WERI-Rb-1 (cell line): ENCODE data around the gene KLHL3.

Experiments used
- DNase-seq: peaks from one replicate; pipeline ENCODE4 v3.0.0-alpha.2; 2020
- H3K27ac ChIP-seq: fragments of 250-450 bp; sonication (Bioruptor Pico); 2 replicates; pipeline ENCODE4 v1.5.1; 2020; ENCODE audit warnings: mild to moderate bottlenecking, moderate library complexity
- H3K27me3 ChIP-seq: fragments of 250-450 bp; sonication (Bioruptor Pico); 2 replicates; pipeline ENCODE4 v1.5.1; 2021; ENCODE audit warnings: mild to moderate bottlenecking, low read depth, moderate library complexity; ENCODE audit not compliant: insufficient read depth, severe bottlenecking
- H3K36me3 ChIP-seq: fragments of 250-450 bp; sonication (Bioruptor Pico); 2 replicates; pipeline ENCODE4 v1.5.1; 2020; ENCODE audit warnings: mild to moderate bottlenecking, moderate library complexity
- H3K4me3 ChIP-seq: 2 replicates; pipeline ENCODE4 v1.5.1; 2011; ENCODE audit warnings: low read depth, mild to moderate bottlenecking, control low read depth, low read length
- H3K9me3 ChIP-seq: fragments of 250-450 bp; sonication (Bioruptor Pico); 2 replicates; pipeline ENCODE4 v1.5.1; 2021; ENCODE audit warnings: mild to moderate bottlenecking, moderate library complexity; ENCODE audit not compliant: severe bottlenecking
- CTCF ChIP-seq: IDR thresholded peaks from 2 replicates; pipeline ENCODE4 v1.5.1; 2011; ENCODE audit warnings: low read depth, mild to moderate bottlenecking, control low read depth, inconsistent platforms, low read length

The KLHL3 gene

GRCh38 chr5:137733006-137733405 lies 2.9 kb downstream of the KLHL3 start:
- Histone ChIP-seq H3K27me3 (no peaks in the 10 kb centered on the region), H3K27ac (no peak overlapping the region), H3K36me3 (no peaks in the 10 kb centered on the region), H3K4me3 (no peak overlapping the region), H3K9me3 (no peaks in the 10 kb centered on the region)
- TF ChIP-seq CTCF: no peak
- no peak for DNase-seq

GRCh38 chr5:137731176-137731575 lies 4.7 kb downstream of the KLHL3 start:
- no peaks in the 10 kb centered on the region for H3K36me3 ChIP-seq
- no peak for TF ChIP-seq CTCF
- no peak for DNase-seq
- no peak overlapping the region for H3K4me3 ChIP-seq
- H3K27me3 ChIP-seq: no peaks in the 10 kb centered on the region
- H3K27ac ChIP-seq: no peak overlapping the region
- H3K9me3 ChIP-seq: no peaks in the 10 kb centered on the region

- no peak for TF ChIP-seq CTCF
- Histone ChIP-seq H3K9me3 (no peaks in the 10 kb centered on the region), H3K4me3 (no peak overlapping the region), H3K27me3 (no peaks in the 10 kb centered on the region), H3K36me3 (no peaks in the 10 kb centered on the region), H3K27ac (no peak overlapping the region)
- no peak for DNase-seq
Measured at GRCh38 chr5:137730336-137730735, 5.6 kb downstream of the KLHL3 start.

- Histone ChIP-seq H3K36me3 (no peaks in the 10 kb centered on the region), H3K4me3 (no peak overlapping the region), H3K9me3 (no peaks in the 10 kb centered on the region), H3K27me3 (no peaks in the 10 kb centered on the region), H3K27ac (no peak overlapping the region)
- peak; percentile 11; the same call in 1 of the 2 replicates for TF ChIP-seq CTCF
- DNase-seq: no peak
Measured at GRCh38 chr5:137728048-137728447, 7.8 kb downstream of the KLHL3 start.

GRCh38 chr5:137727623-137728022 lies 8.3 kb downstream of the KLHL3 start:
- no peak overlapping the region for H3K27ac ChIP-seq
- no peaks in the 10 kb centered on the region for H3K27me3 ChIP-seq
- H3K9me3 ChIP-seq: no peaks in the 10 kb centered on the region
- no peak for TF ChIP-seq CTCF
- no peak for DNase-seq
- no peak overlapping the region for H3K4me3 ChIP-seq
- H3K36me3 ChIP-seq: no peaks in the 10 kb centered on the region

- no peak for DNase-seq
- no peak overlapping the region for H3K4me3 ChIP-seq
Measured at GRCh38 chr5:137724251-137724650, 11.6 kb downstream of the KLHL3 start.

More at GRCh38 chr5:137724251-137724650, 11.6 kb downstream of the KLHL3 start:
- no peak for TF ChIP-seq CTCF
- no peak overlapping the region for H3K27ac ChIP-seq
- H3K9me3 ChIP-seq: no peaks in the 10 kb centered on the region
- no peaks in the 10 kb centered on the region for H3K36me3 ChIP-seq
- no peaks in the 10 kb centered on the region for H3K27me3 ChIP-seq
